ENCODE measurements around the gene CCDC107.
"Not testable (repeated sequence)": the region's sequence is repeated elsewhere in the genome, so short reads cannot be mapped to it uniquely, and the experiment has no call there.

The CCDC107 gene, protein sequence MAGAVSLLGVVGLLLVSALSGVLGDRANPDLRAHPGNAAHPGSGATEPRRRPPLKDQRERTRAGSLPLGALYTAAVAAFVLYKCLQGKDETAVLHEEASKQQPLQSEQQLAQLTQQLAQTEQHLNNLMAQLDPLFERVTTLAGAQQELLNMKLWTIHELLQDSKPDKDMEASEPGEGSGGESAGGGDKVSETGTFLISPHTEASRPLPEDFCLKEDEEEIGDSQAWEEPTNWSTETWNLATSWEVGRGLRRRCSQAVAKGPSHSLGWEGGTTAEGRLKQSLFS

DNA sequence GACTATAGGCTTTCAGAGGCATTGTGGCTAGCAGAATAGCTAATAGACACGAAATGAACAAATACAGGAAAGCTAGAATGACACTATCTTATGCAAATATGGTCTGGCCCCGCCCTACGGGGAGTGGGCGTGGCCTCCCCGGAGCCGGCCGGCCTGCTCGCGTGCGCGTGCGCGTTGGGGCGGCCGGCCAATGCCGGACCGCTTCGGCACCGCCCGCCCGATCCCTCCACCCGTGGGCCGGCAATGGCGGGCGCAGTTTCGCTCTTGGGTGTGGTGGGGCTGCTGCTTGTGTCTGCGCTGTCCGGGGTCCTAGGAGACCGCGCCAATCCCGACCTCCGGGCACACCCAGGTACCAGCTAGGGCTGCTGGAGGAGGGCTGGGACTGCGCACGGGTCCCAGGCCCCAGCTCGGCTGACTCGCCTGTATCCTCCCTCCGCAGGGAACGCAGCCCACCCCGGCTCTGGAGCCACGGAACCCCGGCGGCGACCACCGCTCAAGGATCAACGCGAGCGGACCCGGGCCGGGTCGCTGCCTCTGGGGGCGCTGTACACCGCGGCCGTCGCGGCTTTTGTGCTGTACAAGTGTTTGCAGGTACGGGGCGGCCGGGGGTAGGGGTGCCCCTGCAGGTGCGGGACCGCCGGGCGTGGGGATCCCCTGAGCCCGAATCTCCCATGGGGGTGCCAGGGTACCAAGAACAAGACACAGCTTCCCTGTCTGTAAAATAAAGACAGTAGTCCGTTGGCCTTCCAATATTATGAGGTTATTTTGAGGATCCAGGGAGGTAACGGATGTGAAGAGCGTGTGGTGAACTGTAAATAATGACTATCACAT is at the start of gene CCDC107:
CCDC107 (plus strand) TSS at position 156 of the 831 bp plus-strand sequence; CDS start at position 244, 88 bp downstream.
- peak; percentile 87 for DNase-seq

DNA sequence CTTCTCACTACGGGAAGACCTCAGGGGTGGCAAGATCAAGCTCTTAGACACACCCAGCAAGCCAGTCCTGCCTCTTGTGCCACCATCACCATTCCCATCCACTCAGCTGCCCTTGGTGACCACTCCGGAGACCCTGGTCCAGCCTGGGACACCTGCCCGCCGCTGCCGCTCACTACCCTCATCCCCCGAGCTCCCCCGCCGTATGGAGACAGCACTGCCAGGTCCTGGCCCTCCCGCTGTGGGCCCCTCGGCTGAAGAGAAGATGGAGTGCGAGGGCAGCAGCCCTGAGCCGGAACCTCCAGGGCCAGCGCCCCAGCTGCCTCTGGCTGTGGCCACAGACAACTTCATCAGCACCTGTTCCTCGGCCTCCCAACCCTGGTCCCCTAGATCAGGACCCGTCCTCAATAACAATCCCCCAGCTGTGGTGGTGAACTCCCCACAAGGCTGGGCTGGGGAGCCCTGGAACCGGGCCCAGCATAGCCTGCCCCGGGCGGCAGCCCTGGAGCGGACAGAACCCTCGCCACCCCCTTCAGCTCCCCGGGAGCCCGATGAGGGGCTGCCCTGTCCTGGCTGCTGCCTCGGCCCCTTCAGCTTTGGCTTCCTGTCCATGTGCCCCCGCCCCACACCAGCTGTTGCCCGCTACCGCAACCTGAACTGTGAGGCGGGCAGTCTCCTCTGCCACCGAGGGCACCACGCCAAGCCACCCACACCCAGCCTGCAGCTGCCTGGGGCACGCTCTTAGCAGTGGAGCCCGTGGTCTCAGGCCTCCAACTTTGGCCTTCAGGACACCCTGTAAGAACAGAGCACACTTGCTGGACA is 48.9 kb upstream of the CCDC107 start:
- no peak for DNase-seq

DNA sequence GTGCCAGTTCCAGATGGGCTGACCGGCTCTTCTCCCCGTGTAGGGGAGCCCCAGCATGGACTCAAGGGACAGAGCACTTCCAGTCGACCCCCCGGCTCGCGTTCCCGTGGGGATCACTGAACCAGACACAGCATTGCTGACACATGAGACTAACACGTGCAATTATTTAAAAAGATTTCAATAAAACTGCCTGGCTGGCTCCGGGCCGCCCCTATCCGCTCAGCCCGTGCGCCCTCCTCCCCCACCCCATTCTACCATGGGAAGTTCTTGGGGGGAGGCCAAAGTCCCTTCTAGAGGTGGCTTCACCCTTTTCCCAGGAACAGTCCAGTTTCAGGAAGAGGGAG is 48.3 kb upstream of the CCDC107 start:
- DNase-seq: no peak

DNA sequence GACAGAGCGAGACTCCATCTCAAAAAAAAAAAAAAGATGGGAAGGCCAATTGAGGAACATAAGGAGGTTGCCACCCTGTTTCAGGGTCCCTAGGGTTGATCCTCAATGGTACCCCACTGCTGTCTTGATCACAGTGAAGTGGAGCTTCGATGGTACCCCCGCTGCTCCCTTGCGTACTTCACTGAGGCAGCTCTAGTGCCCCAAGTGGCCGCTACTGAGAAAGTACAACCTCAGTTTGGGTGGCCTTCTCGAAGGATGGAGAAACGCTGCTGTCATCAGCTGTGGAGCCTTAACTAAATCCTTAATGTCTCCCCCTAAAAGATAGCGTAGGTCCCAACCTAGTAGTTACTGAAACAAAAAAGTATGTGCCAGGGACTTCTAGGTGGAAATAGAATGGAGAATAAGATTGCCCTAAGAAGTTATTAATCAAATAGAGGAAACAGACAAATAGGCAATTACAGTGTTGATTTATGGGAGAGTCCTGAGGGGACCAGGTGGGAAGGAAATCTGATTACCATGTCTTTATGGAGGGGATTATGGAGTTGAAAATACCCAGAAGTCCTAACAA is 46.8 kb upstream of the CCDC107 start:
- DNase-seq: peak; percentile 58

DNA sequence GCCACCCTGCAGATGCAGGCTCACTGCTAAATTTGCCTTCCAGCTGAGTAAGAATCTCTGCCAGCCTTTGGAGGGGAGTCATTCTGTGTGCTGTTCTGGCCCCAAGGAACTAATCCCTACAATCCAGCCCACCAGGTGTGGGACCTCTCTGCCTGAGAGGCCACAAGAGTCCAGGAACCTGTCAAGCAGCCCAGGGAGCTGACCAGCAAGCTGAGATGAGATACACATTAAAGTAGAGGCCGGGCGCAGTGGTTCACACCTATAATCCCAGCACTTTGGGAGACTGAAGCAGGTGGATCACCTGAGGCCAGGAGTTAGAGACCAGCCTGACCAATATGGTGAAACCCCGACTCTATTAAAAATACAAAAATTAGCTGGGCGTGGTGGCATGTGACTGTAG is 46.0 kb upstream of the CCDC107 start:
- not testable (repeated sequence) for DNase-seq

DNA sequence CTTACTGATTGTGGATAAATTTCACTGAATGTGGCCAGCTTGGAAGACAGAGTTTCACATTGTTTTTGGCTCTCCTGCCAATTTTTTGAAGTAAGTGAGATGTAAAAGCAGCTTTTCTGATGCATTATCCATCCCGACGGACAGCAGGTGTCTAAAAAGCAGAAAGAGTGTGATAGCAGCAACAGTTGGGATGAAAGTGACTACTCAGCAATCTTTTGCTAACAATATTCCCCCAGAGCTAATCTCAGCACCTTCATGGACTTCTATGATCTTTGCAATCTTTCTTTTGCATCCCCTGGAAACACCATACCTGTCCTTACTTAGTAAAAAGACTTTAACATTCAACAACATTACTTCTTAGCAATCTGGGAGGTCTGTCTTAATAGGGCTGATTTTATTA is 45.2 kb upstream of the CCDC107 start:
- DNase-seq: no peak

DNA sequence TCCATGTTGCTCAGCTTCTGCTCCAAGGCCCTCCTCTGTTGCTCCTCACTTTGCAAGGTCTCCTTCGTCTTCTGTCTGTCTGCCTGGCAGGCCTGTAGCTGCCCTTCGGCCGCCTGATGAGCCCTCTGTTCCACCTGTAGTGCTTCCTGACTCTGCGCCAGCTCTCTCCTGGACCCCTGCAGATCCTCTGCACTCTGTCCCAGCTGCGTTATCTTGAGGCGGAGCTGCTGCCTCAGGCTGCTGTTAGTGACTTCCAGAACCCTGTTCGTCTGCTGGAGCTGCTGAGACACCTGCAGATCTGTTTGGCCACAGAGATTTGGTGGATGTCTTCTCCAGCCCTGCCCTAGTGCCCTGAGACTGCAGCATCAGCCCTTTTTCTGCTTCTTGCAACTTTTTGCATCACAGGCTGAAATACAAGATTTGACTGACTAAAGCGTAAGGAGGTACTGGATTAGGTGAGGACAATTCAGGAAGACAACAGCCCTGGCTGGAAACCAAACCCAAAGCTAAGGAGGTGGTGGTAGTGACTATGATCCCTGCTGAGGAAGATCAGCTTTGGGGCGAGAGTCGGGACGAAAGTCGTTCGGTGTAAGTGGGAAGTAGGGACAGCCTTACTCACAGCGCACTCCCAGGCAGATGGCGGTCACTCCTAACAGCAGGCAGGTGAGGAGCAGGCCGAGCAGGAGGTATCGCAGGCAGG is 42.0 kb upstream of the CCDC107 start:
- DNase-seq: no peak

DNA sequence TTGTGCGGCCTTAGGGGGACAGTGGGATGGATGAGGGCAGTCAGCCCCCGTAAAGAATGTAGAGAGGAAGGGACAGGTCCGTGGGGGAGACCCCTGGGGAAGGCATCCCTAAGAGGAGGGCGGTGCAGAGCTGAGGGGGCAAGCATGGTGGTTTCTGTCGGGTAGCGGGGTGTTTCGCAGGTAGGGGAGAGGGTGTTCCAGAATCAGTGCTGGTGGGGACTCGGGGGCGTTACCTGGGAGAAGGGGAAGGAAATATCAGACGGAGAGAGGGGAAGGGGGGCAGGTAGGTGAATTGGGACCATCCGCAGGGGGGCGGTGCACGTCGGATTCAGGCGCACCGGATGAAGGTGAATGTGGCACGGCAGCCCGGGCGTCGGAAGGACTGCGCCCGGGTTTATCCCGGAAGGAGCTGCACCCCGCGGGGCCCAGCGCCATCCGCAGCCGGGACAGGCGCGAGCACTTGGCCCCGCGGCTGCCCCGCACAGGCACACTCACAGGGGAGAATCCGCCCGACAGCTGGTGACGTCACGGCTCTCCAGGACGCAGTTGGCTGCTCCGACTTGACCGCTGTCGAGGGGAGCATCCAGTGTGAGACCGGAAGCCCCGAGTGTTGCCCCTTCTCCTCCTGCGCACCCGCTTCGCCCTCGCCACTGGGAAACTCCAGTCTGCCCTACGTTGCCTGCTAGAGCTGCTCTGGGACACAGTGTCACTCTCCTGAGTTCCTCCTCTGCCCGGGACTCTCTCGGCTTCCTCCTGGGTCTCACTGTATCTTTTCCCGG is 41.2 kb upstream of the CCDC107 start:
- DNase-seq: peak; percentile 72

DNA sequence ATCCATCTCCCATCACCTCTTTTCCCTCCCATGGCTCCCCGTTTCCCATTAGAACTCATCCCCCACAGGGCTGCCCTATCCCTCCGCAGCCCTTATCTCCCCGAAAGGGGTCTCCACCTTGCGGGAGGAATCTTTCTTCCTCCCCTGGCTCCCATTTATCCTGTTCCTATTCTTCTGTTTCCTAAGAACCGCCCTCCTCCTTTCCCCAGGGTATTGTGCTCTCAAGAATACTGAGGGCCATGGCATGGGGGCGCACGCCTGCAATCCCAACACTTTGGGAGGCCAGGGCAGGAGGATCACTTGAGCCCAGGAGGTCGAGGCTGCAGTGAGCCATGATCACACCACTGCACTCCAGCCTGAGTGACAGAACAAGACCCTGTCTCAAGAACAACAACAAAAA is 40.5 kb upstream of the CCDC107 start:
- no peak for DNase-seq

DNA sequence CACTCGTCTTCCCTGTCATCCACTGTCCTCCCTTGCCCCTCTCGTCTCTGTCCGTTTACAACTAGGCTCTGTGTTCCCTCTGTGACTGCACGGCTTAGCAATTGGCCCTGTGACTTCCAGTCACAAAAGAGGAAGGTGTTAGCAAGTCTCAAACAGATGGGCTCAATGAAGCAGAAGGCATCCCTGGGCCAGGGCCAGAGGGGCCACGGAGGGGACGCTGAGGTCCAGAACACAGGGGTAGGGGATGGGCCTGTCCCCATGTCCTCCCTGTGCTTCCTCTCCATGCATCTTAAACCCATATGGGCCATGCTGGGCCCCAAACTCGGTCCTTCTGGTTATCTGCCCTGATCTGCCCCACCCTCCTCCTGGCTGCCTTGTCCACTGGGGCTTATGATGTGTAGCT is 39.8 kb upstream of the CCDC107 start, which contains the start of gene CD72:
CD72 (minus strand) TSS at position 89 of the 403 bp plus-strand sequence. CDS start 110 bp downstream, outside the sequence.
- no peak for DNase-seq

DNA sequence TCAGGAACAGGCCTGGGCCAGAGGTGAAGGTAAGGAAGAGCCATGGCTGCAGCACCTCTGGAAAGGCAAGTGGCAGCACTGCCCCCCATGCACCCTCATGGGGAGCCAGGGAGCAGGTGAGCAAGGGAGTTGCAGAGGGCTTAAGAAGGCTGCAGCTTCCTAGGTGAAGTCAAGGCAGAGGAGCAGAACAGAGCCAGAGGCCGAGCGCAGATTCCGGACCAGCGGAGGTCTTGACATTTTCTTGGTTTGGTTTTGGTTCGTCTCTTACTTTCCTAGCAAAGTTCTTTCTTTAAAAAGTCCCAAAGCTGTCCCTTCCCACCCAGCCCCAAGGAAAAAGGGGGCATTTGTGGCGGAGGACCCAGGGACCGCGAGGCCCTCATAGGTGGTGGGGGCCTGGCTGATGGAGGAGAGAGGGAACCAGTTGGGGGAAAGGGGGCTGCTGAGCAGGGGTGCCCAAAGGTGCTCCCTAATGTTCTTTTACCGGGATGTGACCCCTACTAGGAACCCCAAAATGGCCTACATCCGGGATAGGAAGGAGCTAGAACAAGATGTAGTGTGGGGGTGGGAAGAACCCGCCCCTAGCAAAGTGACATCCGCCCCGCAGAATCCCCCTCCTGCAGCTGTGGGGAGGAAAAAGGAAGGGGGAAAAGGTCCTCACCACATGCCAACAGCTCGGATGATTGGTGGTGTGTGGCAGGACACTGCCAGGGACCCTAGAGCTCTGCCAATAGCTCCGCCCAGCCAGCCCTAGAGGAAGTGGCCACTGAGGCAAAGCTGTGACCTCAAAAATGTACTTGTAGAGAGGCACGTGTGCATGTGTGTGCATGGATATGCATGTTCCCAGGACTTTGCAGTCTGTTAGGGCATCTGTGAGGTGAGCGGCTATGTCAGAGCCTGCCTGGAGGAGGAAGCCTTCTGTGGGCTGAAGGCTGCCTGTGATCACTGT is 39.0 kb upstream of the CCDC107 start:
- peak; percentile 34 for DNase-seq

DNA sequence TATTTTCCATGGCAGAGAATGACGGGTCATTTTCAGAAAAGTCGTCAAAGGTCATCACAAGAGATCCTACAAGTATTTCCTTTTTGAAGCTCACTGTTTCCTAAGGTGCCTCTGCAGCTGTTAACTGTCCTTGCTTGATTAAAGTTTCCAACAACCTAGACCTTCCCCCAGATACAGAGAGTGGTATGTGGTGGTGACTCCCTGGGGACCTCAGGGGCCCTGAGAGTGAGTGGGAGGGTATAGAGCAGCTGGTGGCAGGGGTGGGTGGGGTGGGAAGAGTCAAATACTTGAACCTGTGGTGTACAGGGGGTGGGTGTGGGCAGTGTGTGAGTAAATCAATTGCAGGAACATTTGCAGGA is 38.3 kb upstream of the CCDC107 start:
- DNase-seq: no peak

DNA sequence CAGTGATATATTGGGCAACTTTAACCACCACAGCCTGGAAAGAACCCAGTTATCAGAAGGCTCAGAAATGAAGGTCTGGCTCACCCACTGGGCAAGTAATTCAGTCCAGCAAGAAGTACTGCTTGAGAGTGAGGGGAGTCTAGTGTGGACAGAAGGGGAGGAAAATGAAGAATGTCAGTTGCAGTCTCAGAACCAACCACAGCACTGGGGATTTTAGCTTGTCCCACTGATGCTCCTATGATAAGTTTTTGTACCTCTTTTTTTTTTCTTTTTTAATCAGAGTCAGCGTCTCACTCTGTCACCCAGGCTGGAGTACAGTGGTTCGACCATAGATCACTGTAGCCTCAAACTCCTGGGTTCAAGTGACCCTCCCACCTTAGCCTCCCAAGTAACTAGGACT is 30.5 kb upstream of the CCDC107 start:
- DNase-seq: no peak

DNA sequence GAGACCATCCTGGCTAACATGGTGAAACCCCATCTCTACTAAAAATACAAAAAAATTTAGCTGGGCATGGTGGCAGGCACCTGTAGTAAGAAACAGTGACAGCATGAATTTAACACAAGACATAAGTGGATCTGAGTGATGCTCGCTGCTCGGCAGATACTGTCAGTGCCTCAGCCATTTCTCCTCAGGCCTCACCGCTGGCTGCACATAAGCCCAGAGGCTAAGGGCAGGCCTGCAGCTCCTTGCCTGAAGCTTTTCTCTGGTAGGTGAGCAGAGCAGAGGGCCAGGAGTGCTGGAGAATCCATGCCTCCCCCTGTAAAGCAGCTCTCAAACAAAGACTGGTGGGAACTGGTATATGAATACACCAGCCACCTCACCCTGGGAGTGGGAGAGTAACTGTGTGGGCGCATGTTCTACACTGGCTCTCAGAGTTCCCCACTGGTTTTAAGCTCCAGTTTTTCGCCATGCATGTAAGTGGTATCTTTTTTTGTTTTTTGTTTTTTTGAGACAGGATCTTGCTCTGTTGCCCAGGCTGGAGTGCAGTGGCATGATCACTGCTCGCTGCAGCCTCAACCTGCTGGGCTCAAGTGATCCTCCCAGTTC is 29.6 kb upstream of the CCDC107 start:
- no peak for DNase-seq

DNA sequence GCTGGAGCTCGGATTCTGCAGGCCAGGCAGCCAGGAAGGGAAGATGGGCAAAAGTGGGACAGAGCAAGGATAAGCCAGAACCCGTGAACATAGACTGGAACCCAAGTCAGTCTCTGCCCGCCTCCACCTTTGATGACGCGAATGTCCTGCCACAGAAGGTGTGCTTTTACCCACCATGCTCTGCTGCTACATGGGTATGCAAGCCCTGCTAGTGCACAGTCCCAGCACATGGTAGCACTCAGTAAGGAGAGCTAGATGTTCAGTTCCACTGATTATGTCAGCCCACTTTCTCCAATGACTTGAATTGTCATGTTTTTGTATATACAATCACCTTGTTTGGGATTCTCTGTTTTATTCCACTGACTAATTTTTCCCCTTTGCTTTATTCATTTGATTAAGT is 28.5 kb upstream of the CCDC107 start:
- no peak for DNase-seq

DNA sequence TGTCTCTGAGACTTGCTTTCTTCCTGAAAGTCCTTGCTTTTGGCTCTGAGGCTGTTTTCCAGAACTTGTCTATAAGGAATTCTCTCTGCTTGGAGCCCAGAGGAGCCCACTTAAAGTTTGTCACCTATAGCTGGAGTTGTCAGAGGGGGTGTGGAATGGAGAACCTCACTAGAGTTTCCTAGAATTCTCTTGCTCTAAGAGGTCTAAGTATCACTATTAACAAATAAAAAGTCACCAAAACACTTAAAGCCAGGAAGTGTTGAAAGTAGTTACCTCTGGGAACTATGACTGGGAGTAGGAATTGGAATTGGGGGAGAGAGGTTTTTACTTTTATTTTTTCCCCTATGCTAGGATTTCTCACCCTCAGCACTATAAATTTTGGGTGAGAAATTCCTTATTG is 22.4 kb upstream of the CCDC107 start:
- DNase-seq: no peak

DNA sequence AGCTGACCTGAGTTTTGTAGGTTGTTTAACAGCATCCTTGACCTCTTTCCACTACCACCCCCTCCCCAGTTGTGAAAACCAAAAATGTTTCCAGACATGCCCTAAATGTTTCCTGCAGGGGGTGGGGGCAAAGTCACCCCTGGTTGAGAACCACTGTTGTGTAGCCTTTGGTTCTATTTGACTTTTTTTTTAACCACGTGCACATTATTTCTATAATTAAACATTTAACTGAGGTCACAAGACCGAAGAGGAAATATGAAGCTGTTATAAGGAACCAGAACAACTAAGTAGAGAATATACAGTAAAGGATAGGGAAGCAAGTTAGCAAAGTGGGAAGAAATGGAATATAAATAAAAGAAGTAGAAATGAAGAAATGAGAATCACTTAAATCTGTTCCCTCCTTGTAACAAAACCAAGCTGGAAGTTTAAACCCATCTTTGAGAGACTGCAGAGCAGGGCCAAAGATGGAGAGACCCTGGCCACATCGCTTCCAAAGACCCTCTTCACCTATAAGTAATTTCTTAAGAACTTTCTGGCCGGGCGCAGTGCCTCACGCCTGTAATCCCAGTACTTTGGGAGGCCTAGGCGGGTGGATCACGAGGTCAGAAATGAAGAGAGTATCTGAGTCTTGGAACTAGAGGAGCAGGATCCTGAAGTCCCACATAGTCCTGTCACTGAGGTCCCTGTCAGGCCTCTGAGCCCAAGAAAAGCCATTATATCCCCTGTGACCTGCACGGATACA is 21.8 kb upstream of the CCDC107 start:
- DNase-seq: no peak

DNA sequence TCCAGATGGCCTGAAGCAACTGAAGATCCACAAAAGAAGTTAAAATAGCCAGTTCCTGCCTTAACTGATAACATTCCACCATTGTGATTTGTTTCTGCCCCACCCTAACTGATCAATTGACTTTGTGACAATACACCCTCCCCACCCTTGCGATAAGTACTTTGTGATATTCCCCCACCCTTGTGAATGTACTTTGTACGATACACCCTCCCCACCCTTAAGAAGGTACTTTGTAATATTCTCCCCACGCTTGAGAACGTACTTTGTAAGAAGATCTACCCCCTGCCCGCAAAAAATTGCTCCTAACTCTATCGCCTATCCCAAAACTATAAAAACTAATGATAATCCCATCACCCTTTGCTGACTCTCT is 21.2 kb upstream of the CCDC107 start:
- not testable (repeated sequence) for DNase-seq

DNA sequence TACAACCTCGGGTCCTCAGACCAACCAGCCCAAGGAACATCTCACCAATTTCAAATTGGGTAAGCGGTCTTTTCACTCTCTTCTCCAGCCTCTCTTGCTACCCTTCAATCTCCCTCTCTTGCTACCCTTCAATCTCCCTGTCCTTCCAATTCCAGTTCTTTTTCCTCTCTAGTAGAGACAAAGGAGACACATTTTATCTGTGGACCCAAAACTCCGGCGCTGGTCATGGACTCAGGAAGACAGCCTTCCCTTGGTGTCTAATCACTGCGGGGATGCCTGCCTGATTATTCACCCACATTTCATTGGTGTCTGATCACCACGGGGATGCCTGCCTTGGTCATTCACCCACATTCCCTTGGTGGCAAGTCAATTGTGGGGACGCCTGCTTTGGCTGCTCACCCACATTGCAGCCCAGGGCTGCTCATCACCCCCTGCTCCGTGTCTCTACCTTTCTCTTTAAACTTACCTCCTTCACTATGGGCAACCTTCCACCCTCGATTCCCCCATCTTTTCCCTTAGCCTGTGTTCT is 20.6 kb upstream of the CCDC107 start:
- DNase-seq: not testable (repeated sequence)
